Activated B cell treated with CpG ODN at 0.5 μM for 24 hours (primary cell): ENCODE results near the gene KDM4F. TPM values are rescaled to one million over a fixed set of nuclear protein-coding genes. Genes with fewer than 3 reads are reported as not detected.

Experiments used
- ATAC-seq: fragments of 200-7000 bp; cut with Tn5 transposase; one replicate; pipeline ENCODE4 v1.10.0; 2021; ENCODE audit warnings: low read depth, mild to moderate bottlenecking, moderate library complexity
- CTCF ChIA-PET: fragments of 350-600 bp; sonication (Branson Sonifier 250); formaldehyde crosslinking; loops from one replicate; lab custom pipeline; 2021; ENCODE audit warnings: antibody characterized with exemption; lab: Charles Lee
- POLR2A ChIA-PET: fragments of 350-600 bp; sonication (Branson Sonifier 250); formaldehyde crosslinking; loops from one replicate; lab custom pipeline; 2021; ENCODE audit warnings: antibody characterized with exemption; lab: Charles Lee
- DNase-seq: peaks from one replicate; pipeline ENCODE4 v3.0.0; 2022
- H3K27ac Mint-ChIP-seq: one replicate; pipeline ENCODE4 v1.8.0; 2020; ENCODE audit warnings: mixed read lengths
- H3K27me3 Mint-ChIP-seq: one replicate; pipeline ENCODE4 v1.8.0; 2021; ENCODE audit warnings: mixed read lengths
- H3K36me3 Mint-ChIP-seq: one replicate; pipeline ENCODE4 v1.8.0; 2021; ENCODE audit warnings: low read depth, mixed read lengths
- H3K4me1 Mint-ChIP-seq: one replicate; pipeline ENCODE4 v1.8.0; 2021; ENCODE audit warnings: mixed read lengths
- H3K4me3 Mint-ChIP-seq: one replicate; pipeline ENCODE4 v1.8.0; 2020; ENCODE audit warnings: mild to moderate bottlenecking, mixed read lengths
- H3K9me3 Mint-ChIP-seq: one replicate; pipeline ENCODE4 v1.8.0; 2020; ENCODE audit warnings: mixed read lengths
- intact Hi-C: fragments of 100-400 bp; cut with micrococcal nuclease; formaldehyde crosslinking; loops from one replicate; pipeline ENCODE4 v1.15.1; 2024
- total RNA-seq: library from RNA; stranded (reverse); gene quantifications from 2 replicates; pipeline ENCODE4 v1.2.3, GENCODE V29; 2022
- TF ChIP-seq, protein P1 (sequence below): fragments of 200-600 bp; IDR thresholded peaks from one replicate; pipeline ENCODE4 v1.8.0; 2022; ENCODE audit warnings: antibody characterized with exemption, mild to moderate bottlenecking

Gene KDM4F
- total RNA-seq, 1 donor from 2014 or later, result not detected

DNA sequence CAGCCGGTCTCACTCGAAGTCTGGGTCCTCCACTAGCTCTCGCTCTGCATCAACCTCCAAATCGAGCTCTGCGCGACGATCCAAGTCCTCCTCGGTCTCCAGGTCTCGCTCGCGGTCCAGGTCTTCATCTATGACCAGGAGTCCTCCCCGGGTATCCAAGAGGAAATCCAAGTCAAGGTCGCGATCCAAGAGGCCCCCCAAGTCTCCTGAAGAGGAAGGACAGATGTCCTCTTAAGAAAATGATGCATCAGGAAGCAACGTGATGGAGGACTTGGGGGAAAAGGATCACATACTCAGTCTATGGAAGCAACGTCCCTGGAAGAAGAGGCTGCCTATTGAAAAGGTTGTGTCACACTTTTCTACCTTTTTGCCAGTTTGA, 18.6 kb downstream of the KDM4F start:
- Mint-ChIP-seq H3K27ac (peak overlapping the region; percentile 99), H3K36me3 (peaks cover 22% of the 10 kb centered on the region), H3K27me3 (no peaks in the 10 kb centered on the region), H3K4me1 (peaks cover 31% of the 10 kb centered on the region), H3K9me3 (no peaks in the 10 kb centered on the region), H3K4me3 (peak overlapping the region; percentile 93)
- CTCF ChIA-PET, result interaction anchor here (0.7 to 9.4 kb wide), 8 partner anchors 9 to 772 kb away, joined by 3 to 138 read pairs (median 8); partner anchors contain the start of gene ENDOD1
- ATAC-seq (no peak), DNase-seq (no peak)
- POLR2A ChIA-PET, result interaction anchor here (0.6 to 4.9 kb wide), 30 partner anchors 9 to 1326 kb away, joined by 3 to 89 read pairs (median 6); partner anchors contain the start of genes C11orf54, CEP57, CWC15 and ENDOD1
- intact Hi-C loops, result loop anchor here (1.0 to 10.0 kb wide), 11 partner anchors 39 to 1324 kb away; partner anchors contain the start of genes CWC15, FAM76B, FUT4 and JRKL
- TF ChIP-seq, protein P1, sequence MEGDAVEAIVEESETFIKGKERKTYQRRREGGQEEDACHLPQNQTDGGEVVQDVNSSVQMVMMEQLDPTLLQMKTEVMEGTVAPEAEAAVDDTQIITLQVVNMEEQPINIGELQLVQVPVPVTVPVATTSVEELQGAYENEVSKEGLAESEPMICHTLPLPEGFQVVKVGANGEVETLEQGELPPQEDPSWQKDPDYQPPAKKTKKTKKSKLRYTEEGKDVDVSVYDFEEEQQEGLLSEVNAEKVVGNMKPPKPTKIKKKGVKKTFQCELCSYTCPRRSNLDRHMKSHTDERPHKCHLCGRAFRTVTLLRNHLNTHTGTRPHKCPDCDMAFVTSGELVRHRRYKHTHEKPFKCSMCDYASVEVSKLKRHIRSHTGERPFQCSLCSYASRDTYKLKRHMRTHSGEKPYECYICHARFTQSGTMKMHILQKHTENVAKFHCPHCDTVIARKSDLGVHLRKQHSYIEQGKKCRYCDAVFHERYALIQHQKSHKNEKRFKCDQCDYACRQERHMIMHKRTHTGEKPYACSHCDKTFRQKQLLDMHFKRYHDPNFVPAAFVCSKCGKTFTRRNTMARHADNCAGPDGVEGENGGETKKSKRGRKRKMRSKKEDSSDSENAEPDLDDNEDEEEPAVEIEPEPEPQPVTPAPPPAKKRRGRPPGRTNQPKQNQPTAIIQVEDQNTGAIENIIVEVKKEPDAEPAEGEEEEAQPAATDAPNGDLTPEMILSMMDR, result no peak

DNA sequence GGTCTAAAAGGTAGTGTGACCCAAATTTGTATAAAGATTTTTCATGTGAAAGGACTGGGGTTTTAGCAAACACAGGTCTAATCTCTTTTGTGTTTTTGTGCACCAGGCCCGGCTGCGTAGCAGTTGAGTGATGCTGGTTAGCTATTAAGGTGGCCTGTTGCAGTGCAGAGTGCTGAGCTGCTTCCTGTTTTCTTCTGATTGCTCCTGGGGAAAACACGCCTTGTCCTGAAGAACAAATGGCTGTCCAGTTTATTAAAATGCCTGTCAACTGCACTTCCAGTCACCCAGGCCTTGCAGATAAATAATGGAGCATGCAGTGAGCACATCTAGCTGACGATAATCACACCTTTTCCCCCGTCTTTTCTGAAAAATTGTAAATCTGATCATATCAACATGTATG, 19.3 kb downstream of the KDM4F start:
- ATAC-seq, result peak; percentile 53
- no peaks in the 10 kb centered on the region for H3K9me3 Mint-ChIP-seq
- TF ChIP-seq, protein P1, result no peak
- intact Hi-C loops, result loop anchor here (1.0 to 10.0 kb wide), 7 partner anchors 39 to 1324 kb away; partner anchors contain the start of genes FAM76B, JRKL and MTMR2
- H3K36me3 Mint-ChIP-seq, result peaks cover 25% of the 10 kb centered on the region
- peak overlapping the region; percentile 93 for H3K4me3 Mint-ChIP-seq
- no peaks in the 10 kb centered on the region for H3K27me3 Mint-ChIP-seq
- POLR2A ChIA-PET, result interaction anchor here (0.6 to 4.9 kb wide), 15 partner anchors 8 to 721 kb away, joined by 3 to 89 read pairs (median 12); partner anchors contain the start of genes CEP57, CWC15, ENDOD1 and FAM76B
- peak overlapping the region; percentile 99 for H3K27ac Mint-ChIP-seq
- CTCF ChIA-PET, result interaction anchor here (0.9 to 9.4 kb wide), 9 partner anchors 12 to 693 kb away, joined by 3 to 138 read pairs (median 4); partner anchors contain the start of gene ENDOD1
- peaks cover 31% of the 10 kb centered on the region for H3K4me1 Mint-ChIP-seq
- no peak for DNase-seq

DNA sequence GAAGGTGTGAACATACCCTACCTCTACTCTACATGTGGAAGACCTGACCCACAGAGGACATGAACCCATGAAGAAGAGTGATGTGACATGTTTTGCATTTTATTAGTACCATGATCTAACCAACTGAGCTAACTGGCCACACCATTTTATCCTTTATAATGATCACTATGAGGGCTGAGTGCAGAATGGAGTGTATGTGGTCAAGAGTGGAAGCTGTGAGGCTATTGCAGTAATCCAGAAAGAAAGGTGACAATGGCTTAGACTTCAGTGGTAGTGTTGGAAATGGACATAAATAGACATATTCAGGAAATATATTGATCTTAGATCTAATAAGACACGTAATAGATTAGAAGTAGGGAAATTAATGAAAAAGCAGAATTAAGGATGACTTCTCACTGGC, 21.2 kb downstream of the KDM4F start:
- TF ChIP-seq, protein P1, result no peak
- Mint-ChIP-seq H3K9me3 (no peaks in the 10 kb centered on the region), H3K4me1 (peaks cover 31% of the 10 kb centered on the region), H3K27ac (peak overlapping the region; percentile 0), H3K27me3 (no peaks in the 10 kb centered on the region), H3K36me3 (peaks cover 25% of the 10 kb centered on the region), H3K4me3 (no peak overlapping the region)
- DNase-seq, result no peak
- ChIA-PET CTCF (interaction anchor here (0.6 to 9.4 kb wide), 15 partner anchors 10 to 691 kb away, joined by 3 to 138 read pairs (median 4); partner anchors contain the start of gene ENDOD1), POLR2A (interaction anchor here (0.6 to 4.9 kb wide), 5 partner anchors 15 to 1180 kb away, joined by 3 to 89 read pairs (median 10); partner anchors contain the start of genes ENDOD1 and SESN3)
- ATAC-seq, result no peak
- intact Hi-C loops, result no loop called here

DNA sequence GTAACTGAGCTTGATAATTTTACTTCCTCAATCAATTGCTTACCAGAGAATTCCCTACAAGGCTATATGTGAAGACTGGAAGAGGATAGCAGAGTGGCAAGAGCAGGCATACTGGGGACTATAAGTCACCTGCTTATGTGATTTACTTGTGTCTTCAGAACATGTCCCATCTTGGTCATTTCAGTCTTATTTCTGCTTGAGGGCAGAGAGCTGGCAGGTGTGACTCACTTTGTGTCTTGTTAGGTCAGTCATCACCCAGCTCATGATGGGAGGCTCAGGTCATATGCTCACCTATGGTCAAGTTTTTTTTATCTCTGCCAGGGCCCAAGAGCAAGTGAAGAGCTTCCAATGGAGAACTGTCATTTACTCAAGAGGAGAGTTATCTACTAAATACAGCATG, 23.7 kb downstream of the KDM4F start:
- H3K9me3 Mint-ChIP-seq, result no peaks in the 10 kb centered on the region
- intact Hi-C loops, result no loop called here
- peaks cover 30% of the 10 kb centered on the region for H3K4me1 Mint-ChIP-seq
- DNase-seq (no peak), ATAC-seq (no peak)
- H3K27me3 Mint-ChIP-seq, result no peaks in the 10 kb centered on the region
- H3K36me3 Mint-ChIP-seq, result peaks cover 20% of the 10 kb centered on the region
- ChIA-PET POLR2A (interaction anchor here (1.1 to 2.4 kb wide), 3 partner anchors 16 to 23 kb away, joined by 3 to 7 read pairs (median 4); no protein-coding TSS in a partner anchor), CTCF (interaction anchor here (1.2 to 9.4 kb wide), 5 partner anchors 12 to 633 kb away, joined by 4 to 138 read pairs (median 5); partner anchors contain the start of gene ENDOD1)
- TF ChIP-seq, protein P1, result no peak
- no peak overlapping the region for H3K4me3 Mint-ChIP-seq
- no peak overlapping the region for H3K27ac Mint-ChIP-seq
